Mononuclear cell (primary cell): ENCODE data around the gene TRAF3. TPM values are rescaled to one million over a fixed set of nuclear protein-coding genes. Genes with fewer than 3 reads are reported as not detected.
"Not testable (repeated sequence)": the region's sequence is repeated elsewhere in the genome, so short reads cannot be mapped to it uniquely, and the experiment has no call there.

ENCODE experiments used
- H3K27me3 ChIP-seq: 2 replicates; pipeline ENCODE4 v1.6.0; 2011; ENCODE audit warnings: low read length, control low read depth; ENCODE audit not compliant: insufficient read depth
- H3K4me1 ChIP-seq: 2 replicates; pipeline ENCODE4 v1.5.1; 2011; ENCODE audit warnings: mild to moderate bottlenecking, low read length, control low read depth; ENCODE audit not compliant: insufficient read depth
- H3K4me3 ChIP-seq: 2 replicates; pipeline ENCODE4 v1.5.1; 2011; ENCODE audit warnings: mild to moderate bottlenecking, low read length, moderate library complexity
- H3K9me3 ChIP-seq: 2 replicates; pipeline ENCODE4 v1.5.1; 2011; ENCODE audit warnings: low read depth, mild to moderate bottlenecking, control low read depth, low read length
- total RNA-seq: library from RNA; depleted of rRNA; stranded (reverse); fragments of >200 nt; gene quantifications from one replicate; pipeline ENCODE4 v1.2.3, GENCODE V29; 2012

Gene TRAF3
- total RNA-seq, 1 donor, result 42.4 TPM

GRCh38 chr14:102922490-102923200, 145.4 kb downstream of the TRAF3 start, which contains the start of gene AMN:
Gene AMN (plus strand): TSS chr14:102922663. CDS start chr14:102922689, 26 bp downstream.
- Histone ChIP-seq H3K4me3 (no peak within 1 kb of the TSS), H3K4me1 (peaks cover 14% of the 10 kb centered on the region), H3K9me3 (no peaks in the 10 kb centered on the region), H3K27me3 (peaks cover 40% of the 10 kb centered on the region)

- no peak overlapping the region for H3K4me3 ChIP-seq
- H3K9me3 ChIP-seq, result no peaks in the 10 kb centered on the region
- H3K4me1 ChIP-seq, result peaks cover 20% of the 10 kb centered on the region
- peaks cover 42% of the 10 kb centered on the region for H3K27me3 ChIP-seq
Measured at GRCh38 chr14:102923201-102923924, 146.1 kb downstream of the TRAF3 start.

- H3K4me3 ChIP-seq, result no peak overlapping the region
- no peaks in the 10 kb centered on the region for H3K9me3 ChIP-seq
- peaks cover 42% of the 10 kb centered on the region for H3K27me3 ChIP-seq
- H3K4me1 ChIP-seq, result peaks cover 27% of the 10 kb centered on the region
Measured at GRCh38 chr14:102923925-102924486, 146.8 kb downstream of the TRAF3 start.

- H3K4me1 ChIP-seq, result peaks cover 36% of the 10 kb centered on the region
- H3K9me3 ChIP-seq, result no peaks in the 10 kb centered on the region
- H3K4me3 ChIP-seq, result no peak overlapping the region
- peaks cover 49% of the 10 kb centered on the region for H3K27me3 ChIP-seq
Measured at GRCh38 chr14:102924632-102925588, 147.7 kb downstream of the TRAF3 start.

- peaks cover 36% of the 10 kb centered on the region for H3K4me1 ChIP-seq
- H3K9me3 ChIP-seq, result no peaks in the 10 kb centered on the region
- H3K27me3 ChIP-seq, result peaks cover 52% of the 10 kb centered on the region
- H3K4me3 ChIP-seq, result no peak overlapping the region
Measured at GRCh38 chr14:102925646-102926045, 148.4 kb downstream of the TRAF3 start.

GRCh38 chr14:102926104-102926503, 148.9 kb downstream of the TRAF3 start:
- Histone ChIP-seq H3K9me3 (no peaks in the 10 kb centered on the region), H3K4me1 (peaks cover 36% of the 10 kb centered on the region), H3K4me3 (no peak overlapping the region), H3K27me3 (peaks cover 53% of the 10 kb centered on the region)

- Histone ChIP-seq H3K4me1 (peaks cover 36% of the 10 kb centered on the region), H3K27me3 (peaks cover 59% of the 10 kb centered on the region)
- not testable (repeated sequence) for H3K9me3 ChIP-seq, H3K4me3 ChIP-seq
Measured at GRCh38 chr14:102926840-102927239, 149.6 kb downstream of the TRAF3 start.

- no peaks in the 10 kb centered on the region for H3K9me3 ChIP-seq
- peaks cover 55% of the 10 kb centered on the region for H3K27me3 ChIP-seq
- no peak overlapping the region for H3K4me3 ChIP-seq
- H3K4me1 ChIP-seq, result peaks cover 36% of the 10 kb centered on the region
Measured at GRCh38 chr14:102927346-102927877, 150.2 kb downstream of the TRAF3 start.

GRCh38 chr14:102927878-102928411, 150.7 kb downstream of the TRAF3 start:
- H3K4me3 ChIP-seq, result peak overlapping the region; percentile 30
- no peaks in the 10 kb centered on the region for H3K9me3 ChIP-seq
- peaks cover 33% of the 10 kb centered on the region for H3K4me1 ChIP-seq
- peaks cover 50% of the 10 kb centered on the region for H3K27me3 ChIP-seq

- peaks cover 27% of the 10 kb centered on the region for H3K4me1 ChIP-seq
- H3K27me3 ChIP-seq, result peaks cover 44% of the 10 kb centered on the region
- no peaks in the 10 kb centered on the region for H3K9me3 ChIP-seq
- peak overlapping the region; percentile 30 for H3K4me3 ChIP-seq
Measured at GRCh38 chr14:102928412-102929240, 151.4 kb downstream of the TRAF3 start.

- H3K4me1 ChIP-seq, result peaks cover 23% of the 10 kb centered on the region
- H3K9me3 ChIP-seq, result no peaks in the 10 kb centered on the region
- H3K4me3 ChIP-seq, result no peak overlapping the region
- peaks cover 35% of the 10 kb centered on the region for H3K27me3 ChIP-seq
Measured at GRCh38 chr14:102929241-102930137, 152.2 kb downstream of the TRAF3 start.

- Histone ChIP-seq H3K4me1 (peaks cover 23% of the 10 kb centered on the region), H3K9me3 (no peaks in the 10 kb centered on the region), H3K4me3 (no peak overlapping the region), H3K27me3 (peaks cover 30% of the 10 kb centered on the region)
Measured at GRCh38 chr14:102930138-102930752, 153.0 kb downstream of the TRAF3 start.
